Stimulated activated CD8-positive, alpha-beta memory T cell treated with anti-CD3 and anti-CD28 coated beads, Interleukin-7, amount 100 ng/mL, for 48 hours (primary cell): Measurements from ENCODE around the gene FARP1.

Experiments used
- DNase-seq, 2 donors: peaks; one replicate each; pipeline ENCODE4 v3.0.0-alpha.2; 2020; ENCODE audit warnings: low read depth in 1 of 2; ENCODE audit errors: extremely low read depth in 1 of 2

FARP1 gene

GRCh38 chr13:98142380-98143156 is at the start of gene FARP1:
FARP1 (plus strand) TSS chr13:98143094; CDS start chr13:98213243, 70,149 bp downstream.
- DNase-seq = no peak

GRCh38 chr13:98094678-98095266 is 48.1 kb upstream of the FARP1 start:
- DNase-seq = no peak

GRCh38 chr13:98096059-98096458 is 46.8 kb upstream of the FARP1 start:
- DNase-seq = no peak

GRCh38 chr13:98097749-98098148 is 45.1 kb upstream of the FARP1 start:
- no peak for DNase-seq

- no peak for DNase-seq
Measured at GRCh38 chr13:98098516-98098915, 44.4 kb upstream of the FARP1 start.

- no peak for DNase-seq
Measured at GRCh38 chr13:98099627-98100026, 43.3 kb upstream of the FARP1 start.

- no peak for DNase-seq
Measured at GRCh38 chr13:98100481-98100880, 42.4 kb upstream of the FARP1 start.

GRCh38 chr13:98103531-98103930 is 39.4 kb upstream of the FARP1 start:
- DNase-seq = no peak

GRCh38 chr13:98103942-98104880 is 38.7 kb upstream of the FARP1 start:
- DNase-seq = no peak

- DNase-seq = no peak
Measured at GRCh38 chr13:98105929-98106336, 37.0 kb upstream of the FARP1 start.

GRCh38 chr13:98108341-98108740 is 34.6 kb upstream of the FARP1 start:
- DNase-seq = no peak

GRCh38 chr13:98109226-98109853 is 33.6 kb upstream of the FARP1 start:
- no peak for DNase-seq

- DNase-seq = no peak
Measured at GRCh38 chr13:98110749-98111148, 32.1 kb upstream of the FARP1 start.

- no peak for DNase-seq
Measured at GRCh38 chr13:98111168-98112098, 31.5 kb upstream of the FARP1 start.

- no peak for DNase-seq
Measured at GRCh38 chr13:98112456-98112855, 30.4 kb upstream of the FARP1 start.

- DNase-seq = no peak
Measured at GRCh38 chr13:98118865-98119264, 24.0 kb upstream of the FARP1 start.

GRCh38 chr13:98123176-98123575 is 19.7 kb upstream of the FARP1 start:
- DNase-seq = no peak

GRCh38 chr13:98129059-98129746 is 13.7 kb upstream of the FARP1 start:
- no peak for DNase-seq

- no peak for DNase-seq
Measured at GRCh38 chr13:98133946-98134345, 8.9 kb upstream of the FARP1 start.
